HG03135 (cell line): ENCODE measurements around the gene ELN.

ENCODE experiments used
- ATAC-seq: cut with Tn5 transposase; IDR thresholded peaks from one replicate; pipeline ENCODE4 v1.9.1; 2021; ENCODE audit warnings: mild to moderate bottlenecking, moderate library complexity; ENCODE audit not compliant: unreplicated experiment

ELN gene

GRCh38 chr7:74023092-74023536 is 4.9 kb upstream of the ELN start:
- ATAC-seq = no peak

GRCh38 chr7:74023786-74024185 is 4.2 kb upstream of the ELN start:
- ATAC-seq = no peak

- no peak for ATAC-seq
Measured at GRCh38 chr7:74025146-74025545, 2.8 kb upstream of the ELN start.

GRCh38 chr7:74025730-74026129 is 2.2 kb upstream of the ELN start:
- ATAC-seq = no peak

- no peak for ATAC-seq
Measured at GRCh38 chr7:74026406-74026902, 1.5 kb upstream of the ELN start.

GRCh38 chr7:74026903-74027682 is 880 bp upstream of the ELN start:
- no peak for ATAC-seq

- ATAC-seq = no peak
Measured at GRCh38 chr7:74028321-74028838, 407 bp downstream of the ELN start.

GRCh38 chr7:74029089-74029785 is 1.3 kb downstream of the ELN start:
- no peak for ATAC-seq

- no peak for ATAC-seq
Measured at GRCh38 chr7:74029991-74030415, 2.0 kb downstream of the ELN start.

GRCh38 chr7:74030861-74031260 is 2.9 kb downstream of the ELN start:
- ATAC-seq = no peak

GRCh38 chr7:74031403-74032190 is 3.6 kb downstream of the ELN start:
- no peak for ATAC-seq

GRCh38 chr7:74032191-74032490 is 4.2 kb downstream of the ELN start:
- ATAC-seq = no peak

GRCh38 chr7:74032624-74033371 is 4.8 kb downstream of the ELN start:
- no peak for ATAC-seq

- no peak for ATAC-seq
Measured at GRCh38 chr7:74033372-74034311, 5.7 kb downstream of the ELN start.

- ATAC-seq = no peak
Measured at GRCh38 chr7:74037609-74038008, 9.6 kb downstream of the ELN start.

GRCh38 chr7:74038194-74038961 is 10.4 kb downstream of the ELN start:
- ATAC-seq = no peak

GRCh38 chr7:74039337-74039736 is 11.4 kb downstream of the ELN start:
- no peak for ATAC-seq

GRCh38 chr7:74040101-74040790 is 12.3 kb downstream of the ELN start:
- ATAC-seq = no peak
